ENCODE data around the gene GHRL.

DNA sequence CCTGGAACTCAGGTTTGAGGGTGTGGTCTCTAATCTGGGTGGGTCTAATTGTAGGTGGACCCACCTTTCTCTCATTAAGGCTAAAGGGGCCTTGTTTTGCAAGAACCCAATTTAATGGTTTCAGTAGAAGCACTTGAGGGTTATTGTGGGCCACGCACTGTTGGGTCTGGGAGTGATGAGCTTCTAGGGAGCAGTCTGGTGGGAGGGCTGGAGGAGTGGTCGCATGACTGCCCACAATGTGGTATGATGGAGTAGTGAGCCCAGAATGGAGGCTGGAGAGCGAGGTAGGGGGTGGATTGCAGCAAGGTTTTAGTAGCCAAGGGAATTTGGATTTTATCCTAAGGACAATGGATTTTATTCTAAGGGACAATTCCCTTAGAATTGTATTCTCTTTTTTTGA, 41.7 kb downstream of the GHRL start:
- TF ChIP-seq TCF7L2 (IDR thresholded peaks at IDR 0.05; ENCODE audit: low read depth, low read length), result no peak
- TF ChIP-seq, protein P1, sequence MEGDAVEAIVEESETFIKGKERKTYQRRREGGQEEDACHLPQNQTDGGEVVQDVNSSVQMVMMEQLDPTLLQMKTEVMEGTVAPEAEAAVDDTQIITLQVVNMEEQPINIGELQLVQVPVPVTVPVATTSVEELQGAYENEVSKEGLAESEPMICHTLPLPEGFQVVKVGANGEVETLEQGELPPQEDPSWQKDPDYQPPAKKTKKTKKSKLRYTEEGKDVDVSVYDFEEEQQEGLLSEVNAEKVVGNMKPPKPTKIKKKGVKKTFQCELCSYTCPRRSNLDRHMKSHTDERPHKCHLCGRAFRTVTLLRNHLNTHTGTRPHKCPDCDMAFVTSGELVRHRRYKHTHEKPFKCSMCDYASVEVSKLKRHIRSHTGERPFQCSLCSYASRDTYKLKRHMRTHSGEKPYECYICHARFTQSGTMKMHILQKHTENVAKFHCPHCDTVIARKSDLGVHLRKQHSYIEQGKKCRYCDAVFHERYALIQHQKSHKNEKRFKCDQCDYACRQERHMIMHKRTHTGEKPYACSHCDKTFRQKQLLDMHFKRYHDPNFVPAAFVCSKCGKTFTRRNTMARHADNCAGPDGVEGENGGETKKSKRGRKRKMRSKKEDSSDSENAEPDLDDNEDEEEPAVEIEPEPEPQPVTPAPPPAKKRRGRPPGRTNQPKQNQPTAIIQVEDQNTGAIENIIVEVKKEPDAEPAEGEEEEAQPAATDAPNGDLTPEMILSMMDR (IDR thresholded peaks at IDR 0.05), result no peak

All from Panc1 (cell line).